GM12891 (cell line): ENCODE results near the gene RAE1.

Source experiments
- POLR2A ChIP-seq: IDR thresholded peaks from 2 replicates; pipeline ENCODE4 v1.6.1; 2011; ENCODE audit warnings: low read depth, low read length, control low read depth
- POLR2AphosphoS5 ChIP-seq: IDR thresholded peaks from 2 replicates; pipeline ENCODE4 v1.6.1; 2011; ENCODE audit warnings: low read depth, low read length, control low read depth
- POU2F2 ChIP-seq: IDR thresholded peaks from 2 replicates; pipeline ENCODE4 v1.6.1; 2011; ENCODE audit warnings: low read depth, mild to moderate bottlenecking, control low read depth, low read length, moderate library complexity
- SPI1 ChIP-seq: IDR thresholded peaks from 2 replicates; pipeline ENCODE4 v1.6.1; 2011; ENCODE audit warnings: low read depth, low read length, control low read depth
- TAF1 ChIP-seq: IDR thresholded peaks from 2 replicates; pipeline ENCODE4 v1.6.1; 2011; ENCODE audit warnings: low read depth, low read length, control low read depth

GRCh38 chr20:57428324-57429158 lies 77.5 kb downstream of the RAE1 start:
- TF ChIP-seq POLR2A = no peak
- no peak for TF ChIP-seq POLR2AphosphoS5
- TF ChIP-seq SPI1 = no peak
- TF ChIP-seq TAF1 = no peak
- no peak for TF ChIP-seq POU2F2
